HL-60 (cell line): Measurements from ENCODE around the gene RBP4.

Source experiments
- CTCF ChIP-seq: IDR thresholded peaks from one replicate; pipeline ENCODE4 v1.5.1; 2011; ENCODE audit warnings: low read length, control low read depth, inconsistent platforms; ENCODE audit not compliant: insufficient read depth
- POLR2AphosphoS5 ChIP-seq: IDR thresholded peaks from 2 replicates; pipeline ENCODE4 v1.6.1; 2012; ENCODE audit warnings: low read depth
- REST ChIP-seq: IDR thresholded peaks from 2 replicates; pipeline ENCODE4 v1.6.1; 2012; ENCODE audit warnings: low read depth; ENCODE audit not compliant: insufficient replicate concordance
- SPI1 ChIP-seq: IDR thresholded peaks from 2 replicates; pipeline ENCODE4 v1.6.1; 2012; ENCODE audit warnings: low read depth, mild to moderate bottlenecking, borderline replicate concordance

GRCh38 chr10:93565446-93565845 lies 35.6 kb downstream of the RBP4 start:
- TF ChIP-seq POLR2AphosphoS5 (peak; percentile 45), CTCF (no peak), SPI1 (peak; percentile 87), REST (no peak)
